GM18526 (cell line): ENCODE results near the gene TXNDC17.

Experiments used
- POLR2A ChIP-seq: IDR thresholded peaks from 3 replicates; pipeline ENCODE4 v1.6.1; 2011; ENCODE audit not compliant: insufficient read length; ENCODE audit errors: extremely low read depth

TXNDC17 gene

DNA sequence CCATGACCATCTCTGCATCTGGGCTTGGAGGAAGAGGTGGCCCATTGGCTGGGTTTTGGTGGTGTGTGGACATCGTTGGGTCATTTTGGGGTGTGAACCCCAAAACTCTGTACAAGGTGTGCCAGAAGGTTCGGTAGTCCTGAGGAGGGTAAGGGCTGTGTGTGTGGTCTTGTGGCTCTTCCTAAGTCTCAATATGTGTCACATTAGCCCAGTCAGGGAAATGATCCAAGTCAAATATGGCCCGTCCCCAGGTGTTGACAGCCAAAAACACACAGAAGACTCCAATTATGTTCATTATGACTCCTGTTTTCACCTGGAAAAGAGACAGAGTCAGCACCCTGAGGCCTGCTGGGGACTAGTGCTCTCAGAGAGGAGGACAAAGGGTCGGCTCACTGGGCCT lies 45.2 kb downstream of the TXNDC17 start:
- TF ChIP-seq POLR2A: no peak

DNA sequence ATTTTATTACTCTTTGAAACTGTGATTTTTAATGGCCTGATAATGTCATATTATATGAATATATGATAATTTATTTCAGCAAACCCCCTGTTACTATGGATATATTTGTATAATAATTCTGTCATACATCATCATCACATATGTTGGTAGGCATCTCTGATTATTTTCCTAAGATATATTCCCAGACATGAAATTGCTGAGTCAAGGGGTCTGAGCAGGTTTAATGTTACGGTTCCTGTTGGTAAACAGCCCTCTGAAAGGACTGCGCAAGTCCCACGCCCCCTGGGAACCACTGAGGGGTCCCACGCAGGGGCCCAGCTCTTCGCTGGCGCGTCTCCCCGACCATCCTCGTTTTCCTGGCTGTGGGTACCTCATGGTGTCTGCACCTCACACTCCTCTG lies 48.1 kb downstream of the TXNDC17 start:
- no peak for TF ChIP-seq POLR2A

GRCh38 chr17:6690641-6691040 lies 49.8 kb downstream of the TXNDC17 start:
- no peak for TF ChIP-seq POLR2A

- no peak for TF ChIP-seq POLR2A
Observed at GRCh38 chr17:6691546-6691945, 50.7 kb downstream of the TXNDC17 start.
